Hepatocyte (in vitro differentiated cells): ENCODE data around the gene FOCAD. TPM values are rescaled to one million over a fixed set of nuclear protein-coding genes. Genes with fewer than 3 reads are reported as not detected.

Experiments
- DNase-seq: peaks from one replicate; pipeline ENCODE4 v3.0.0-alpha.2; 2016; ENCODE audit warnings: low spot score
- H2AFZ ChIP-seq: fragments of 200-600 bp; sonication (generic); 2 replicates; pipeline ENCODE4 v1.6.0; 2016; ENCODE audit warnings: antibody characterized with exemption, mild to moderate bottlenecking
- H3K27ac ChIP-seq: fragments of 200-600 bp; sonication (generic); 2 replicates; pipeline ENCODE4 v1.5.1; 2016; ENCODE audit warnings: mild to moderate bottlenecking
- H3K27me3 ChIP-seq: fragments of 200-600 bp; sonication (generic); 2 replicates; pipeline ENCODE4 v1.6.1; 2016
- H3K36me3 ChIP-seq: fragments of 200-600 bp; sonication (generic); replicated peaks from 2 replicates; pipeline ENCODE4 v1.5.1; 2016; ENCODE audit warnings: low read depth; ENCODE audit not compliant: insufficient read depth
- H3K4me1 ChIP-seq: fragments of 200-600 bp; sonication (generic); 2 replicates; pipeline ENCODE4 v1.5.1; 2016; ENCODE audit warnings: mild to moderate bottlenecking, moderate library complexity; ENCODE audit not compliant: insufficient read depth
- H3K4me2 ChIP-seq: fragments of 200-600 bp; sonication (generic); 2 replicates; pipeline ENCODE4 v1.6.0; 2016
- H3K4me3 ChIP-seq: fragments of 200-600 bp; sonication (generic); 2 replicates; pipeline ENCODE4 v1.5.1; 2016; ENCODE audit warnings: mild to moderate bottlenecking
- H3K79me2 ChIP-seq: fragments of 200-600 bp; sonication (generic); 2 replicates; pipeline ENCODE4 v1.6.0; 2017; ENCODE audit warnings: mild to moderate bottlenecking
- H3K9me2 ChIP-seq: fragments of 200-600 bp; sonication (generic); replicated peaks from 2 replicates; pipeline ENCODE4 v1.6.0; 2017; ENCODE audit warnings: mild to moderate bottlenecking; ENCODE audit not compliant: insufficient read depth
- H3K9me3 ChIP-seq: fragments of 200-600 bp; sonication (generic); 2 replicates; pipeline ENCODE4 v1.5.1; 2016; ENCODE audit warnings: low read depth, mild to moderate bottlenecking
- H4K20me1 ChIP-seq: fragments of 200-600 bp; sonication (generic); 2 replicates; pipeline ENCODE4 v1.6.0; 2016; ENCODE audit warnings: mild to moderate bottlenecking; ENCODE audit not compliant: insufficient read depth, poor library complexity, severe bottlenecking
- EZH2 ChIP-seq: fragments of 200-600 bp; sonication (generic); IDR thresholded peaks from 2 replicates; pipeline ENCODE4 v1.6.1; 2016; ENCODE audit warnings: antibody characterized with exemption, mild to moderate bottlenecking, borderline replicate concordance
- EZH2phosphoT487 ChIP-seq: fragments of 200-600 bp; sonication (generic); IDR thresholded peaks from one replicate; pipeline ENCODE4 v1.6.1; 2018; ENCODE audit warnings: antibody characterized with exemption, mild to moderate bottlenecking, low read depth, moderate library complexity; ENCODE audit not compliant: unreplicated experiment, severe bottlenecking
- WGBS: methylation state at CpG from one replicate; pipeline ENCODE4 v1.1.6; 2016; ENCODE audit warnings: low lambda C conversion rate; ENCODE audit errors: missing lambda C conversion rate; 5-methylcytosine and 5-hydroxymethylcytosine counted together
- polyA plus RNA-seq: library from polyadenylated mRNA; unstranded; fragments of >200 nt; fragmentation: Nextera tagmentation; extraction: Ambion mirVana; gene quantifications from 2 replicates; pipeline ENCODE4 v1.2.1, GENCODE V29; 2016
- total RNA-seq: library from RNA; depleted of rRNA; stranded (reverse); fragments of >200 nt; gene quantifications from 2 replicates; pipeline ENCODE4 v1.2.3, GENCODE V29; 2014
- TF ChIP-seq, protein P1 (sequence below): fragments of 200-600 bp; sonication (generic); IDR thresholded peaks from 2 replicates; pipeline ENCODE4 v1.5.1; 2016; ENCODE audit warnings: antibody characterized with exemption, mild to moderate bottlenecking; ENCODE audit not compliant: poor library complexity

The FOCAD gene
- total and polyA plus RNA-seq, 2 experiments from 2014 or later, result 21.7 to 54.1 TPM

DNA sequence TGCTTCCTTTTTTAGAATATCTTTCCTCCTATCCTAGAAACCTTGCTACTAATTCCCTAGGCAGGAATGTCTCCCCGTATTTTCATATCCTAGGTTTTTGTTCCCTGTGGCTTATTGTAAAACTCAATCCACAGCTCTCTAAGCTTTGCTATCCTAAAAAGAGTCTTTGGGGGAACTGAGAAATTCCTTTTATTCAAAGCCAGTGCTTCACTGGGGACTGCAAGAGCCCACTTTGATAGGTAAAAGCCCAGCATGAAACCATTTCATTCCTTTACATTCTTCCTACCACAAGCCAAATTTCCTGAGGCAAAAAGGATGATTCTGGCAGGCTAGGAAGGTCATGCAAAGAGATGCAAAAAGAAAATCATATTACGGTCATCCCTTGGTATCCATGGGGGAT, 353.2 kb downstream of the FOCAD start:
- 85% methylated on average over 2 of the region's 2 CpGs for WGBS
- no peak overlapping the region for H2AFZ ChIP-seq
- no peak overlapping the region for H3K4me2 ChIP-seq
- TF ChIP-seq EZH2, result no peak
- TF ChIP-seq EZH2phosphoT487, result no peak
- TF ChIP-seq, protein P1, sequence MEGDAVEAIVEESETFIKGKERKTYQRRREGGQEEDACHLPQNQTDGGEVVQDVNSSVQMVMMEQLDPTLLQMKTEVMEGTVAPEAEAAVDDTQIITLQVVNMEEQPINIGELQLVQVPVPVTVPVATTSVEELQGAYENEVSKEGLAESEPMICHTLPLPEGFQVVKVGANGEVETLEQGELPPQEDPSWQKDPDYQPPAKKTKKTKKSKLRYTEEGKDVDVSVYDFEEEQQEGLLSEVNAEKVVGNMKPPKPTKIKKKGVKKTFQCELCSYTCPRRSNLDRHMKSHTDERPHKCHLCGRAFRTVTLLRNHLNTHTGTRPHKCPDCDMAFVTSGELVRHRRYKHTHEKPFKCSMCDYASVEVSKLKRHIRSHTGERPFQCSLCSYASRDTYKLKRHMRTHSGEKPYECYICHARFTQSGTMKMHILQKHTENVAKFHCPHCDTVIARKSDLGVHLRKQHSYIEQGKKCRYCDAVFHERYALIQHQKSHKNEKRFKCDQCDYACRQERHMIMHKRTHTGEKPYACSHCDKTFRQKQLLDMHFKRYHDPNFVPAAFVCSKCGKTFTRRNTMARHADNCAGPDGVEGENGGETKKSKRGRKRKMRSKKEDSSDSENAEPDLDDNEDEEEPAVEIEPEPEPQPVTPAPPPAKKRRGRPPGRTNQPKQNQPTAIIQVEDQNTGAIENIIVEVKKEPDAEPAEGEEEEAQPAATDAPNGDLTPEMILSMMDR, result no peak
- H4K20me1 ChIP-seq, result no peaks in the 10 kb centered on the region
- H3K27ac ChIP-seq, result no peak overlapping the region
- no peak for DNase-seq
- no peak overlapping the region for H3K4me3 ChIP-seq
- H3K27me3 ChIP-seq, result no peaks in the 10 kb centered on the region
- no peaks in the 10 kb centered on the region for H3K4me1 ChIP-seq
- H3K79me2 ChIP-seq, result no peaks in the 10 kb centered on the region
- no peaks in the 10 kb centered on the region for H3K9me3 ChIP-seq
- no peaks in the 10 kb centered on the region for H3K9me2 ChIP-seq
- no peaks in the 10 kb centered on the region for H3K36me3 ChIP-seq

DNA sequence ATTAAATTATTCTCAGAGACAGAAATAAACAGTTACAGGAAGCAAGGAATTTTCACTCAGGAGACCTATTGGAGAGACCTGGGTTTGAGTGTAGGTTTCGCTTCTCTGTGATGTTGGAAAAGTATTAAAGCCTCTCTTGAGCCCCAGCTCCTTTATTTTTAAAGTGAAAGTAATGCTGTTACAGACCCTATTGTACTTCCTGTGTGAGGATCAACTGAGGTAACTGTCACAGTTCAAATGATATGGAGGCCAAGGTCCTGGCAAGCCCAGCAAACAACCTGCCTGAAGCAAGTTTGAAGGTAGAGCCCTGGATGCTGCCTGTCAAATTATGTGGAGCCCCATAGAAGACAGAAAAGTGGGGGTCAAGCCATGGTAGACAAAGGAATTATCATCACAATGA, 355.2 kb downstream of the FOCAD start:
- no peaks in the 10 kb centered on the region for H3K9me2 ChIP-seq
- no peak overlapping the region for H3K4me3 ChIP-seq
- no peaks in the 10 kb centered on the region for H3K4me1 ChIP-seq
- H3K79me2 ChIP-seq, result no peaks in the 10 kb centered on the region
- H4K20me1 ChIP-seq, result no peaks in the 10 kb centered on the region
- no peak overlapping the region for H3K27ac ChIP-seq
- no peak for TF ChIP-seq EZH2
- no peak for TF ChIP-seq EZH2phosphoT487
- TF ChIP-seq, protein P1, result no peak
- DNase-seq, result no peak
- no peaks in the 10 kb centered on the region for H3K36me3 ChIP-seq
- no peaks in the 10 kb centered on the region for H3K9me3 ChIP-seq
- H2AFZ ChIP-seq, result no peak overlapping the region
- no peak overlapping the region for H3K4me2 ChIP-seq
- H3K27me3 ChIP-seq, result no peaks in the 10 kb centered on the region
- WGBS, result 91% methylated on average over 1 of the region's 1 CpG

DNA sequence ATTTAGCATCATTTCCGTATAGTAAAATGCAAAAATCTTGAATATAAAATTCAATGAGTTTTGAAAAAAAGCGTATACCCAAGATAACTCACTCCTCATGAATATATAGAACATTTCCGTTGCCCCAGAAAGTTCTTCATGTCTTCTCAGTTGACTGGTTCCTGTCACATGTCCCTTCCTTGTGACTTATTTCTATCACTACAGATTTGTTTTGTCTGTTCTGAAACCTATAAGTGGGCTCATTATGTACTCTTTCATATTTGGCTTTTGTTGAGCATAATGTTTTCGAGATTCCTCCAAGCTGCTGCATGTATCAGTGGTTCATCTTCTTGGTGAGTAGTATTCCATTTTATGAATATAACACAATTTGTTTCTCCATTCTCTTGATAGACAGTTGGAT, 358.4 kb downstream of the FOCAD start:
- Histone ChIP-seq H3K4me1 (no peaks in the 10 kb centered on the region), H3K9me3 (no peaks in the 10 kb centered on the region), H3K27me3 (no peaks in the 10 kb centered on the region), H2AFZ (no peak overlapping the region), H3K27ac (no peak overlapping the region), H3K9me2 (no peaks in the 10 kb centered on the region), H4K20me1 (no peaks in the 10 kb centered on the region), H3K79me2 (no peaks in the 10 kb centered on the region), H3K36me3 (no peaks in the 10 kb centered on the region), H3K4me2 (no peak overlapping the region), H3K4me3 (no peak overlapping the region)
- DNase-seq, result no peak
- TF ChIP-seq, protein P1, result no peak
- TF ChIP-seq EZH2 (no peak), EZH2phosphoT487 (no peak)
- WGBS, result 94% methylated on average over 4 of the region's 4 CpGs

DNA sequence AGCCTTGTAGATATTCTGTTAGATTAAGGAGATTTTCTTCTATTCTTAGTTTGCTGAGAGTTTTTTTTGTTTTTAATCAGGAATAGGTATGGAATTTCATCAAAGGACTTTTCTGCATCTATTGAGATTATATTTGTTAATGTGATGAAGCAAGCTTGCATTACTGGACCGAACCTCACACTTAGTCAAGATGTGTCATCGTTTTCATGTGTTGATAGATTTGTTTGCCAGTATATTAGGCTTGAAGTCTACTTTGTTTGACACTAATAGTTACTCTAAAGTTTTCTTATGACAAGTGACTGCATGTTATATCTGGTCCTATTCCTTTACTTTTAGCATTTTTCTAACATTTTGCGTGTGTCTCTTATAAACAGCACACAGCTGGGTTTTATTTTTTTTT, 359.8 kb downstream of the FOCAD start:
- WGBS, result 79% methylated on average over 3 of the region's 3 CpGs
- Histone ChIP-seq H3K4me2 (no peak overlapping the region), H2AFZ (no peak overlapping the region), H3K27ac (no peak overlapping the region), H3K4me1 (no peaks in the 10 kb centered on the region), H3K4me3 (no peak overlapping the region), H3K36me3 (no peaks in the 10 kb centered on the region), H3K27me3 (no peaks in the 10 kb centered on the region), H4K20me1 (no peaks in the 10 kb centered on the region), H3K9me2 (no peaks in the 10 kb centered on the region), H3K79me2 (no peaks in the 10 kb centered on the region), H3K9me3 (no peaks in the 10 kb centered on the region)
- TF ChIP-seq EZH2phosphoT487, result no peak
- no peak for TF ChIP-seq EZH2
- TF ChIP-seq, protein P1, result no peak
- no peak for DNase-seq
